HTR-8/SVneo (cell line): ENCODE results near the gene MARK1.

Experiments used
- DNase-seq: peaks from one replicate; pipeline ENCODE4 v3.0.0; 2011; ENCODE audit warnings: low spot score, mixed read lengths; ENCODE audit not compliant: insufficient read length
- FAIRE-seq: peaks from 2 replicates; lab custom pipeline; 2011; peaks lifted over from hg19 to GRCh38; lab: Jason Lieb, UNC

The MARK1 gene

DNA sequence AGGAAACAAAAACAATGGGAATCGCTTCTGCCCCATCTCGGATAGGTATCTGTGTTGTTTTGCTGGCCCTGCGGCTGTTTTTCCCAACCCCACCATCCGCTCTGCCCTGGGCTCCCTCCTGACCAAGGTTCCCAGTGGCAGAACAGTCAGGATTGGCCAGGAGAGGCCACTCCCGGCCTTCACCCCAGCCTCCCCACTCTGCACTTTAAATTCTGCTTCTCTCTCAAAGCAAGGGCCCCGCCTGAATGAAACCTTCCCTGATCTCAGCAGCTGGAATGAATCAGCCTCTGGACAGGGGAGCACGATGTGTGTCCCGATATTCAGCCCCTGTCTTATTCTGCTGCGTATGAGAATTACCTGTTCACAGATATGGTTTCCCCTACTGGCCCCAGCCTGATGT, 178.5 kb downstream of the MARK1 start:
- DNase-seq (no peak), FAIRE-seq (no peak)

DNA sequence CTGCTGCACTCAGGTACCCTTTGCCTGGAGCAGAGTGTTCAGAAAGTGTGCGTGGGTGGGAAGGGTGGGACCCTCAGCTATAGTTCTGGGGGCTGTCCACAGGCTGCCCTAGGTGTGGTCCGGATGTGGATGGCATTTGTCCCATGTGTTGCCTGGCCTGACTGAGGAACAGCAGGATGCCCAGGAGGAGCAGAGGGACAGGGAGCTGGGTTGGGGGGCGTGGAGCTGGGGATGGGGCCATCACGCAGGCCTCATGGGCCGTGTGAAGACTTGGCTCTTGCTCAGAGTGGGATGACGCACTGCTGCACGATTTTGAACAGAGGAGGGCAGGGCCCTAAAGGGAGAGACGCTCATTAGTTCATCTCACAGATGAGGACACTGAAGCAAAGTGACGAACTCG, 179.2 kb downstream of the MARK1 start:
- DNase-seq: no peak
- FAIRE-seq: no peak

GRCh38 chr1:220708244-220708643, 180.3 kb downstream of the MARK1 start:
- DNase-seq (no peak), FAIRE-seq (no peak)

GRCh38 chr1:220708936-220709801, 181.2 kb downstream of the MARK1 start:
- FAIRE-seq (no peak), DNase-seq (no peak)

- FAIRE-seq (no peak), DNase-seq (no peak)
These were observed 182.4 kb downstream of the MARK1 start for GRCh38 chr1:220710333-220710732.

DNA sequence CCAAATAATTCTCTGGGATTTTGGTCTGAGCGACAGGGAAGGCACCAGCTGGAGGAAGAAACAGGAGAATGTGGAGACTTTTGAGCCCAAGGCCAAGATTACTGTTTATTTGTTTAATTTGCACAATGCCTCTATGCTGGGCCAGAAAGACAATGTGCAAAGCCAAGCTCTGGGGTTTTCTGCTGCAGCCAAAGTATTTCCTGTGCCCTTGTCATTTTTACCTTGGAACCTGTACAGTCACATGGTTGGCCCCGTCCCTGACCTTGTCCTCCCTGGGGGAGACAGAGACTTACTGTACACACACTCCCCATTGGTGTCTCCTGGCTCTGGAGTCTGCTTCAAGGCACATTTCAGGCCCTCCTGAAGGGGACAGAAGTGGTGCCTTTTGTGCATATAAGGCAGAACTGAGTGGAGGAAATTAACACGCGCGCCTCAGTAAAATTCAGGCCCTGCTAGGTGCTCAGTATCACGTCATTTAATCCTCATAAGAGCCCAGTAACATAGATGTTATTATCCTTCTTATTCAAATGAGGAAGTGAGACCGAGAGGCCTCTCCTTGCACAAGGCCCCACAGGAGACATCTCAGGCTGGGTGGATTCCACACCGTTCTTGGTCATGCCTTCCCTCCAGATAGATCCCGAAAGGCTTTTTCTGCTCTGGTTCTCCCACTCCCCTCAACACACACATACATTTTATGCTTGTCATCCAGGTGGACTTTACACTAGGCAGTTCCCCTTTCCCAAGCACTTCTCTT, 183.3 kb downstream of the MARK1 start:
- FAIRE-seq: no peak

More for the DNA sequence above, 183.3 kb downstream of the MARK1 start:
- no peak for DNase-seq
